DMS153 treated with DMSO at 0.1 percent for 48 hours (cell line): ENCODE results near the gene NGDN.

Experiments used
- DNase-seq: peaks from one replicate; lab custom pipeline; 2025; ENCODE audit not compliant: unreplicated experiment; lab: John Stamatoyannopoulos, UW

The NGDN gene

DNA sequence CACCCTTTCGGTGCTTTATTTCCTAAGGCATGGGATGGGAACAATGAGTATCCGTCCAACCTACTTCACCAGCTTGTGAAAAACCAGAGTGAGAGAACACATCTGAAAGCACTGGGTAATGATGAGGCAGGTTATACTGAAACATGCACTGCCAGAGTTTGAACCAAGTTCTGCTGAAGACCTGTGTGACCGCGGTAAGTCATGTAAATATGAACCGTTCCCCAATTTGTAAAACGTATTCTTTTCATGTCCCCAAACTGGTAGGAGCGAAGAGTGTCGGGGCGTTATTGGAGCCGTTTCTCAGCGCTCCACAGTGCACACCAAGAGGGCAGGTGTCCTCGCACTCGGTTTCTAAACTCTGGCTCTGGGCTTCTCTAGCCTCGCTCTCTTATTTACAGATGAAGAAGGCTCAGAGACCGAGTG is 788 bp upstream of the NGDN start:
- DNase-seq = no peak

GRCh38 chr14:23469906-23470403 is 452 bp downstream of the NGDN start:
- DNase-seq = no peak

GRCh38 chr14:23470947-23471346 is 1.4 kb downstream of the NGDN start:
- no peak for DNase-seq

- peak; percentile 43 for DNase-seq
Measured at GRCh38 chr14:23478109-23478759, 8.7 kb downstream of the NGDN start.

GRCh38 chr14:23481362-23481970 is 12.0 kb downstream of the NGDN start:
- DNase-seq = no peak

DNA sequence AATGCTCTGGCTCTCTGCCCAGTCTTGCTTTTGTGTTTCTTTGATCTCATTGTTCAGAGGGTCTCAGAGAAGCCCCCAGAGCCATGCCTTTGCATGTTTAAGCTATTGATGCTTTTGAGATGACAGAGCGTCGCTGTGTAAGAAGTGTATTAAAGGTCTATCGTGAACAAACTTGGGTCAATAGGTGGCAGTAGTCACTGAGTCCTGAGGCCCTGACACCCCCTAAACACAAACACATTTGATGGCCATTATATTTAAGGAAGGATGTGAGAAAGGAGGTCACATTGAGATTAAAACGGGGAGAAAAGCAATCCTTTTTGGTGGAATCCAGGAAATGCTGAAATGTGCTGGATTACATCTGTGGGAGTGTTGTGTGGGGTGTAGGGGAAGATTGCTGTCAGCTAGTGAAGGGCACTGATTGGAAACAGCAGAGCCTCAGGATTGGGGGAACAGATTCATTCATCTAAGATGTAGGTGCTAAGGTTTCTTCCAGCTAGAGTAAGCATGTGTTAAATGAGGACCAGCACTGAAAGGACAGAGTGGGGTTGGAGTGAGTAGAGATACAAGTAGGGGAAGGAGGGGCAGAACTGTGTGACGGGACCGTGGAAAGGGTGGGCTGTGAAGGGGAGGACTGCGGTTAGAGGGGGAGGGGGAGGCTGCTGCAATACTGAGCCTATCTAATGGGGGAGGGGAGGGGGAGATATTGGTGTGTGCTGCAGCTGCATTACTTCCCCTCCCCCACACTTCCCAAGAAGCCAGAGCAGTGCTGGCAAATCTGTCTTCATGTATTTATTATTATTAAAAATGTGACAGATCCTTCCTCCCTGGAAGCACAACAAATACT is 12.7 kb downstream of the NGDN start:
- DNase-seq = no peak

DNA sequence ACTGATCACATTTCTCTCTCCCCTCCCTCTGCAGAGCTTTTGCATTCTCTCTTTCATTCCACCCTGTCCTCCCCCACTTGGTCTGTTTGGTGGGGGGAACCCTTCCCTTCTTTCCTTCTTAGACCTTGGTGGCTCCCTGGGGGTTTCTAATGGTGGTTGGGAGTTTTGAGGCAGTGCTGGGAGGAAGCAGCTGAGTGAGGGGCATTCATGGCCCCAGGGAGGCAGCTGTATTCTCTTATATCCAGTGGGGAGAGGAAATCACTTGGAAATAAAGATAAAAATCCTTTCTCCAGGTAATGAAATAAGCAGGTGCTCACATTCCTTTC is 13.3 kb downstream of the NGDN start:
- DNase-seq = no peak

DNA sequence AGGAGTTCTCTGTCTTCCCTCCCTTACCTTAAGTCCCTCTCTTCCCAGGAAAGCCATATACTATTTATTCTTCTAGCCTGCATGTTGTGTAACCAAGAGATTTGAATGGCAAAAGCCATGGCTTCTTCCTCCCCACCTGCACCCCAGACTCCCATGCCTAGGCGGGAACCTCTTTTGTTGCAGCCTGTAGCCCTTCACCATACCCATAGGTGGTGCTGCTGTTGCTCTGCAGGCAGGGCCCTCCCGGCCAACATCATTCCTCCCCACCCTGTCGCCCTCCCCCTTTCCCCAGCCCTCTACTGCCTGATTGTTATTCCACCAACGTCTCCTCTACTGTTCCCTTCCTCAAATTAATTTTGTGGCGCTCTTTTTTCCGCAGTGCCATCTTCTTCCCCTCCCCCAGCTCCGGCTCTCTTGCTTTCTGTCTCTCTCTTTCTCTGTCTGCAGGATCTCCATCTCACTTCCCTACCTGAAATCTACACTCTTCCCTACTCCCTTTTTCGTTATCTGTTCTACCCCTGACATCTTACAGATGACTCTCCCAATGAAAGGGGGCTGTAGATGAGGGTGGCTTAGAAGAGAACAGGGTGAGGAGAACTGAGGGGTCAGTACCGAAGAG is 13.8 kb downstream of the NGDN start:
- DNase-seq = peak; percentile 73

- no peak for DNase-seq
Measured at GRCh38 chr14:23485326-23485725, 15.8 kb downstream of the NGDN start.

DNA sequence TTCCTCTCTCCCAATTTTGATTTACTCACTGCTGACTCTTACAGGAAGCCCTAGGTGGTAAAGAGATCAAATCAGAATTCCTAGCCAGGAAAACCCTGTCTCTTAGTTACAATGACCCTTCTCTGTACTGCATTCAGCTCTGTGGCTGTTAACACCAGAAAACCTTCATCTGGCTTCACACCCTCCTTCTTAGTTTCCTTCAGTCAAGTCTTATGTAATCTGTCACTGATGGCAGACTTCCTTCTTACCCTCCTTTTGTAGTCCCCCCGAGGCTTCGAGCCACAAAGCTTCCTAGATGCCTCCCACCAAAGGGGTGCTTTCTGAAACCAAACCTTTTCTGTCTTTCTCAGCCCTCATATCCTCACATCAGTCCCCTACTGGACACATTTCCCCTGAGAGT is 16.5 kb downstream of the NGDN start:
- no peak for DNase-seq

DNA sequence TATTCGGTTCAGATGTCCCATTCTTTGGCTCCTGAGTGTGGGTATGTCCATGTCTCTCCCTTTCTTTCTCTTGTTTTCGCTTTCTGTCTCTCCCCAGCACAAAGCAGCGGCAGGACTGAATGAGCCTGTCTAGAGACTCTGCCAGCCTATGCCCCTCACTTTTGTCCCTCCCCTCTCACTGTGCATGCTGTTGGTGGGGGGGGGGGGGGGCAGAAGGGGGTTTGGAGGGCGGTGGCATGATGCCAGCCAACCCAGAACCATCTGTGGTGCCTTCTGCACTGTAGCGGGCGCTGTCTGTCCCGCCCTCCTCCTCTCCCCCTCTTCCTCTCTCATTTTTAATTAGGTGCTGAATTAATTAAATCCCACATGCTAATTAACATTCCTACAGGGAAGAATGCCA is 17.7 kb downstream of the NGDN start:
- no peak for DNase-seq

GRCh38 chr14:23492618-23493272 is 23.2 kb downstream of the NGDN start:
- DNase-seq = no peak

GRCh38 chr14:23494223-23494622 is 24.7 kb downstream of the NGDN start:
- no peak for DNase-seq

DNA sequence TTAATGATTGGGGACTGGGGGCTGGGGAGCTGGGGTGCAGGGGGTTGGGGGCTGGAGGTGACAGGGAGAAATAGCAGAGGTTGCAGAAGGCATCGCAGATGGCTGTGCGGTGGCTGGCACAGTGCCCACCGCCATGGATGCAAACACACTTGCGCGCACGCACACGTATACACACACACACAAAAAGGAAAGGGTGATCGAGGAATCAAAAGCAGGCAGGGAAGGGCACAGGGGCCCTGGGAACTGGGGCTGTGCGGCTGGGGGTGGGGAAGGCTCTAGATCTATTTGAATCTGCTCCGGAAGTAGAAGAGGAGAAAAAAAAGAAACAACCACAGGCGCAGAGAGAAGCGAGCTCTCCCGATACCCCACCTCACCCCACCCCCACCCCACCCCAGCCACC is 42.7 kb downstream of the NGDN start:
- peak; percentile 61 for DNase-seq

- DNase-seq = peak; percentile 54
Measured at GRCh38 chr14:23513005-23513817, 43.7 kb downstream of the NGDN start.

DNA sequence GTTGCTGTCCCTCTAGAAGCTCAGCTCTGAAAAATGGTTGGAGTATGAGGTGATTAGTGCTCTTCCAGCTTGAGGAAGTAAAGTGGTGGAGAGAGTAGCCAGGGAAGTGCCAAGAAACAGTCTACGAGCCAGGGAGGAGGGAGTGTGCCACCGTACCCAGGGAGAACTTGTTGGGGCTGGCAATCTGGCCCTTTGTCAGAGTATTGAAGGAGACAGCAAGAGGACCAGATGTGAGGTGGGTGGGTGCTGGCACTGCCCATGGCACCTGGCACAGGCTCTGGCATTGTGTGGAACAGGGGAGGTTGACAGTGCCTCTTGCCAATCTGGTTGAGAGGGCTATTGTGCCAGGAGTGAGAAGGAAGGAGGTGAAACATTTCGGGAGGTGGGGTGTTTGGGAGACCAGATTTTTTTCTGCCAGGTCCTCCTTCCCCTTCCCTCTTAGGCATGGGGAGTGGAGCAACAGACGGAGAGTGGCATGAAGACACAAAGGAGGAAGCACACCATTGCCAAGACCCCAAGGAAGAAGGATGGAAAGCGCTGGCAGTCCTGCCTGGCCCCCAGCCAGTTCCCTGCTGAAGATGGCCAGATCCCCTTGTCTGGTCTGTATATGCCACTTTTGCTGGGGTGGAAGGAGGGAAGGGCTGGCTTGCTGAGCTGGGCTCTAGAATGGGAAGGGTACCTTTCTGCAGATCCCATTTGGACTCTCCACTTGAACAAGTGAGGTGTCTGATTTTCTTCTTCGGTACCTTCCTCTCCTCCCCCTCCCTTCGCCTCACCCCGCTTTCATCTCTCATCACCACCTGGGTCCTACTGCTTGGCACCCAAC is 44.5 kb downstream of the NGDN start:
- no peak for DNase-seq

- no peak for DNase-seq
Measured at GRCh38 chr14:23514644-23514957, 45.1 kb downstream of the NGDN start.

- no peak for DNase-seq
Measured at GRCh38 chr14:23517650-23518326, 48.3 kb downstream of the NGDN start.

- no peak for DNase-seq
Measured at GRCh38 chr14:23518709-23519108, 49.2 kb downstream of the NGDN start.
